ENCODE measurements around the gene DPYSL5.

DPYSL5 gene

GRCh38 chr2:26818972-26819371, 29.0 kb upstream of the DPYSL5 start:
- TF ChIP-seq, protein P1, sequence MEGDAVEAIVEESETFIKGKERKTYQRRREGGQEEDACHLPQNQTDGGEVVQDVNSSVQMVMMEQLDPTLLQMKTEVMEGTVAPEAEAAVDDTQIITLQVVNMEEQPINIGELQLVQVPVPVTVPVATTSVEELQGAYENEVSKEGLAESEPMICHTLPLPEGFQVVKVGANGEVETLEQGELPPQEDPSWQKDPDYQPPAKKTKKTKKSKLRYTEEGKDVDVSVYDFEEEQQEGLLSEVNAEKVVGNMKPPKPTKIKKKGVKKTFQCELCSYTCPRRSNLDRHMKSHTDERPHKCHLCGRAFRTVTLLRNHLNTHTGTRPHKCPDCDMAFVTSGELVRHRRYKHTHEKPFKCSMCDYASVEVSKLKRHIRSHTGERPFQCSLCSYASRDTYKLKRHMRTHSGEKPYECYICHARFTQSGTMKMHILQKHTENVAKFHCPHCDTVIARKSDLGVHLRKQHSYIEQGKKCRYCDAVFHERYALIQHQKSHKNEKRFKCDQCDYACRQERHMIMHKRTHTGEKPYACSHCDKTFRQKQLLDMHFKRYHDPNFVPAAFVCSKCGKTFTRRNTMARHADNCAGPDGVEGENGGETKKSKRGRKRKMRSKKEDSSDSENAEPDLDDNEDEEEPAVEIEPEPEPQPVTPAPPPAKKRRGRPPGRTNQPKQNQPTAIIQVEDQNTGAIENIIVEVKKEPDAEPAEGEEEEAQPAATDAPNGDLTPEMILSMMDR (conservative IDR thresholded peaks at IDR 0.05; ENCODE audit: low read depth, low read length): no peak
- H3K4me3 ChIP-seq (ENCODE audit: low read length): no peak overlapping the region
- no peak for DNase-seq (ENCODE audit: low read depth)

DNA sequence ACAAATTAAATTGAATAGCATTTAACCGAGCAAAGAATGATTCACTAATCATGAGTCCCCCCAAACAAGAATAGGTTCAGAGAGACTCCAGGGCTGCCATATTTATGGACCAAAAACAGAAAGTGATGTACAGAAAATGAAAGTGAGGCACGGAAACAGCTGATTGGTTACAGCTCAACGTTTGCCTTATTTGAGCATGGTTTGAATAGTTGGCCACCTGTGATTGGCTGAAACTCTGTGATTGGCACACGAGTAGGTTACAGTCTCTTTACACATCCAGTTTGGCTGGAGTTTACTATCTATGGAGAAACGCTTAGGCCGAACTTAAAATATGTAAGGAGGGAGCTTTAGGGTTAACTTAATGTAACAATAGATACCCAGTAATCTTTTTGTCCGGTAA, 27.0 kb upstream of the DPYSL5 start:
- no peak for DNase-seq (ENCODE audit: low read depth)
- TF ChIP-seq, protein P1 (conservative IDR thresholded peaks at IDR 0.05; ENCODE audit: low read depth, low read length): no peak
- H3K4me3 ChIP-seq (ENCODE audit: low read length): no peak overlapping the region

DNA sequence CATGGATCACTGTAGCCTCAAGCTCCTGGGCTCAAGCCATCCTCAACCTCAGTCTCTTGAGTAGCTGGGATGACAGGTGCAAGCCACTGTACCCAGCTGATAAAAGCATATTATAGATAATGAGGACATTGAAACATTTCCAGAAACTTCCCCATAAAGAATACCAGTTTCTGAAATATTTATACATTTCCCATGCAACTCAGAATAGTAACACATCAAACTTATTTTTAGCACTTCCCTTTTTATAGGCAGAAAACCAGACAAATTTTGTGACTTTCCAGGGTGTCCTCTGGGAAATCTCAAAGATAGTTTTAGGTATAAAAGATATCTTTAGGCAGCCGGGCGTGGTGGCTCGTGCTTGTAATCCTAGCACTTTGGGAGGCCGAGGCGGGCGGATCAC, 25.1 kb upstream of the DPYSL5 start:
- no peak overlapping the region for H3K4me3 ChIP-seq (ENCODE audit: low read length)
- TF ChIP-seq, protein P1 (conservative IDR thresholded peaks at IDR 0.05; ENCODE audit: low read depth, low read length): no peak
- no peak for DNase-seq (ENCODE audit: low read depth)

DNA sequence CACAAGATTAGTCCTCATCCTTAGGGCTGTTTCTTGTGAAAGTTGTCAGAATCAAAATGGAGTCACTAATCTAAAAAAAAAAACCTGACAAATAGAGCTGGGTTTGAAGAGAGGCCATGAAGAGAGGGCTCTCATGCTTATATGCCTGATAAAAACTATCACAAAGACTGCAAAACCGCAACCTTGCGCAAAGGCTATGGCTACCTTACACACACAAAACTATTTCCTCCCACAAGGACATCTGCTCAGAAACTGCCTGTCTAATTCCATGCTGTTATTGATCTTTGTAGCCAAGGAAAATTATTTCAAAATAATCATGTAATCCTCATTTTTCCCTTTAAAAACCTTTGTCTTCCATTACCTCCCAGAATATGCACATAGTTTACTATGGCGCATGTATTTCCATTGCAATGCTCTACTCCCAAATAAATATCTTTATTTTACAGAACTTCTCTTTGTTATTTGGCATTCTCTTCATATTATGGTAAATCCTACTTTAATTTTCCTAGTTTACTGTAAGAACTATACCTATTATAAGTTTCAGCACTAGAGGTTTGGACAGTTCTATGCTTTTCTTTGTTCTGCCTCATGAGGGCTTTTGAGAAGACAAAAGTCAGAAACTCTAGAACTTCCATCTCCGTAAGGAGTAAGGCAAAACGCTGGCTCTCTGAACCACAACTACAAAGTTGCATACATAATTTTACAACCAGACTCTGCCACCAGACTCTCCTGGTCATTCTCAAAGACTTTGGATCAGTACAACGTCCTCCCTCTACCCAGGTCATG, 9.6 kb upstream of the DPYSL5 start:
- DNase-seq (ENCODE audit: low read depth): no peak
- no peak overlapping the region for H3K4me3 ChIP-seq (ENCODE audit: low read length)
- TF ChIP-seq, protein P1 (conservative IDR thresholded peaks at IDR 0.05; ENCODE audit: low read depth, low read length): peak; percentile 14

- H3K4me3 ChIP-seq (ENCODE audit: low read length): no peak overlapping the region
- TF ChIP-seq, protein P1 (conservative IDR thresholded peaks at IDR 0.05; ENCODE audit: low read depth, low read length): peak; percentile 42
- no peak for DNase-seq (ENCODE audit: low read depth)
Measured at GRCh38 chr2:26840937-26841610, 6.9 kb upstream of the DPYSL5 start.

DNA sequence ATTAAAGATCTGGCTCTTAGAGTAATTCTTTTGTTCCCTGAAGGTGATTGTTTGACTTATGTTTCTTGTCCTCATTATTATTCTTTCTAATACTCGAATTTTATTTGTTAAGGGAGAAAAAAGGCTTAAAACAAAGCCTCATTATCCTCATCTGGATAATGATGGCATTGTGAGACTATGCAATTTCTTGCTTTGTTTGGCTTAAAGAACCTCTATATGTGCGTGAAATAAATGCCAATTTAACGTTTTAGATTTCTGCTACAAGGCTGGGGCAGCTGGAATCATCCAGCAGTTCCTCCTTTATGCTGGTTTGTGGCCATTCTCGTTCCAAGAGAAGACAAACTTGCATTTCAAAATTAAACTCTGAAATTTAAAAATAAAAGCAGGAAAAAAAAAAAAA, 4.9 kb upstream of the DPYSL5 start:
- DNase-seq (ENCODE audit: low read depth): no peak

More for the DNA sequence above, 4.9 kb upstream of the DPYSL5 start:
- TF ChIP-seq, protein P1 (conservative IDR thresholded peaks at IDR 0.05; ENCODE audit: low read depth, low read length): no peak
- no peak overlapping the region for H3K4me3 ChIP-seq (ENCODE audit: low read length)

All from retinal pigment epithelial cell (primary cell).